HG02678 (cell line): ENCODE results near the gene KIZ.

Experiments used
- ATAC-seq: cut with Tn5 transposase; IDR thresholded peaks from one replicate; pipeline ENCODE4 v1.9.1; 2021; ENCODE audit warnings: mild to moderate bottlenecking, moderate library complexity; ENCODE audit not compliant: unreplicated experiment

KIZ gene

DNA sequence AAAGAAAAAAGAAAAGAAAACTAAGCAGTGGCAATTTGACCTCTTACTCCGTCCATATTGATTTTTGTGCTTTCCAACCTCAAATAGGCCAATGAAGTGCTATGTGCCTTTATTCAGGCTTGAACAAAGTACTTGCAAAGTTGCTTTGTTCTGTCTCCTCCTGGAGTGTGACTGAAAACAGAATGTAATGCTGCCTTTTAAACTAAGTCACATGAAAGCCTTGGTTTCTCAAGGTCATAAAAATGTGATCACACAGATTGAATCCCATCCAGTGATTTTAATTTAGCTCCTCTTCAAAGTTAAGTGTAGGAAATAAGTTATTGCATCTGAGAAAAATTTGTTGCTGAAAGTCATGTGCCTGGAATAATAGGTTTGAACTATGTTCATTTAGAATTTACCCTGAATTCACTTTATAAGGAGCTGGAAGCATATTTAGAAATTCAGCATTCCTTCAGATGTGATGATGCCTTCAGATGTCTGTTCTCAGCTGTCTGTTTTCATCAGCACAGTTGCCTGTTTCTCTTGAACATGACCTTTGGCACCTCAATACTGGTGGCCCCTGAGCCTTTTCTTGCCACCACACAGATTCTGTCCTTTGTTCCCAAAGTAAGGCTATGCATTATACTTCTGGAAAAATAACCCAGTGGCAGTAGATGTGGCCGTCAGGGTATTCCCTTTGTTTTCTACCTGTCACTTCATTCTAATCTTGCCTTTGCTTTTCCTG lies 48.8 kb downstream of the KIZ start:
- no peak for ATAC-seq

DNA sequence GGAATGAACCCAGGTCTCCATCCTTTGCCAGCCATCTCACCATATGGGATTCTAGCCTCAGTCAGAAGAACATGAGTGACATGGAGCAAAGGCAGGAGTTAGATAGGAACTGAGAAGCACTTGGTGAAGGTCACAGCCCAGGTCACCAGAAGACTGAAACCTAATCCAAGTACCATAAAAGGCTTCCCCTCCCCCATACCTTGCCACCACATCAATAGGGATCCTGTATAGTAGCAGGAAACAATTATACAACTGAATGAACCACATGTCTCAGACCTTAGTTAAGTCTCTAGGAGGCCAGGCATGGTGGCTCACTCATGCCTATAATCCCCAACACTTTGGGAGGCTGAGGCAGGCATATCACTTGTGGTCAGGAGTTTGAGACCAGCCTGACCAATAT lies 49.6 kb downstream of the KIZ start:
- no peak for ATAC-seq

DNA sequence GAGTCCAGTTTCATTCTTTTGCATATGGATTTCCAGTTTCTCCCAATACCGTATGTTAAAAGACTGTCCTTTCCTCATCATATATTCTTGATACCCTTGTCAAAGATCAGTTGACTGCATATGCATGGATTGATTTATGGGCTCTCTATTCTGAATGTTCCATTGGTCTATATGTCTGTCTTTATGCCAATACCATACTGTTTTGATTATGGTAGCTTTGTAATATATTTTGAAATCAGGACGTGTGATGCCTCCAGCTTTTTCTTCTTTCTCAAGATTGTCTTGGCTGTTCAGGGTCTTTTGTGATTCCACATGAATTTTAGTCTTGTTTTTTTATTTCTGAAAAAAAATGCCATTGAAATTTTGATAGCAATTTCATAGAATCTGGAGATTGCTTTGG lies 51.9 kb downstream of the KIZ start:
- no peak for ATAC-seq

DNA sequence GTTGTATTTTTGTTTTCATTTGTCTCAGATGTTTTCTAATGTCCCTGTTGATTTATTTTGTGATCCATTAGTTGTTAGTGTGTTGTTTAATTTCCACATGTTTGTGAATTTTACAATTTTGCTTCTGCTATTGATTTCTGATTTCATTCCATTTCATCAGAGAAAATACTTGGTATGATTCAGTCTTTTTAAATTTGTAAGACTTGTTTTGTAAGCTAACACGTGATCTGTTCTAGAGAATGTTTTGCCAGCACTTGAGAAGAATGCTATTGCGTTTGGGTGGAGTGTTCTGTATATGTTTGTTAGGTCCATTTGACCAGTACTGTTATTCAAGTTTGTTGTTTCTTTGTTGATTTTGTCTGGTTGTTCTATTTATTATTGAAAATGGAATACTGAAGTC lies 53.9 kb downstream of the KIZ start:
- ATAC-seq: no peak

DNA sequence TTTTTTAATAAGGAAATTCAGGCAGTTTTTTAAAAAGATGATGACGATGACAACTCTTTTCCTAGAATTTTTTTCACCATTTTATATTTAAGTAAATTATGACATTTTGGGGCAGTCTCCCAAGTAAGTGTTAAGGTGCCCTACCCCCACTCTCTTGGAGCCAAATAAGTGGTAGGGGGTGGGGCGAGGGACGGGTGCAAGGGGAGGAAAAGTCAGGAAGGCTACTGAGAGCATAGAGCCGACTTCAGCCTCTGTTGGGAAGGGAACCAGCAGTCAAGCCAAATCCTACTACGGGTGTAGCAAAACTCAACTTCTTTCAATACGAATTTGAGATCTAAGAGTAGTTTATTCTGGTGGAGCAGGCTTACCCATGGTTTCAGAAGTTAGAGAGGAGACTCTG lies 54.4 kb downstream of the KIZ start:
- ATAC-seq: no peak

DNA sequence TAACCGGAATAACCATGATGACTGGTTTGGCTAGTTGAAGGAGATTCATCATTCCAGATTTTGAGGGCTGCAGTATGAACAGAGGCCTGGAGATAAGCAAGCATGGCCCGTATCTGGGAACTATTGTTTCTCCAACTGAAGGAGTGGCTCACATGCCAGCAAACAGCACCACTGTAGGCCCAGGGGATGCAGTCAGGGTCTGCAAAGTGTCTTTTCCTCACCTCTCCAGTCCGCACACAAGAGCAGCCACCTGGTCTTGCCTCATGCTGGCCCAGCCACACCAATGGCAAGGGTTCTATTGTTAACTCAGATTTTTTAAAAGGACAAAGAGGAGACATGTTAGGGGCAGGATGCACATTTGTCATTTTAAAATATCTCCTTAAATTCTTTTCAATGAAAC lies 55.1 kb downstream of the KIZ start:
- ATAC-seq: no peak

DNA sequence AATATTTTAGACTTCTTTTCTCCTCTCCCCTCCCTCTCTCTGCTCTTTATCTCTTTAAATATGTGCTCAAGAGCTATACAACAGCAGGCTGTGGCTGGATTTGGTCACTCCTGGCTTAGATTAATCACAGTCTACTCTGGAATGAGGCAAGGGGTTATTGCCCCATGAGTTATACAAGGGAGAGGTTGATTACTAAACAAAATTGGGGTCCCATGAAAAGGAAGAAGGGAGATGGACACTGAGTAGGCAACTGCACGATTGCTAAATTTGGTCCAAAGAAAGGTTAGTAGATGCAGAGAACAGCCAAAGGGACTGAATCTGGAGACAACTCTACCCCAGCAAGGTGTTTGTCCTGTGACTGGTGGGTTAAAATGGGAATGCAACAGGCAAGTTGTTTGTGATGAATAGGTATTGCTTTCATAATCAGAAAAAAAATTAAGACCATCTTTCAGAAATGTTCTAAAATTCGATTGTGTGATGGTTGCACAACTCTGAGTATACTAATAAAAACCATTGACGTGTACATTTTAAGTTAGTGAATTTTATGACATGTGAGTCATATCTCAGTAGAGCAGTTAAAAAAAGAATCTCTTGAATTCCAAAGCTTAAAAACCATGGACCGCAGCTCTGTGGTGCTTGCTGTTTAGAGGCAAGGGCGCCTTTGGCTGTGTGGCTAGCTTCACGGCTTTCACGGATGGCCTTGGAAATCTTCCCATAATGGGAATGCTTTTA lies 57.1 kb downstream of the KIZ start:
- ATAC-seq: no peak

DNA sequence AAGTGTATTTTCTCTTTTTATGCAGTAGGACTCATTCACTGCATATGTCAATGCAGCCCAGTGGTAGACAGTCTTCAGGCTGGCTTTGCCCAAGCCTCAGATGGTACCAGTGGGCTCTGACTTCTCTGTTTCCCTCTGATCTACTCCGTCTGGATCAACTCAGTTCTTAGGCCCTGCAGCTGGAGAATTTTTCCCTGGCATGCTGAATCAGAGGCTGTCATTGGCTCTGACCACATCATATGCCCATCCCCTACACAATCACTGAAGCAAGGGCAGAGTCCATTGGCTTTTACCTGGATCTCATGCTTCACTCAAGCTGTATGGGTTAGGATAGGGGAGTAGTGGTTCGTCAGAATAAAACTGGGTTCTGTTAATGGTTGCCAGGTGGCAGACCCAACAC lies 57.8 kb downstream of the KIZ start:
- no peak for ATAC-seq

DNA sequence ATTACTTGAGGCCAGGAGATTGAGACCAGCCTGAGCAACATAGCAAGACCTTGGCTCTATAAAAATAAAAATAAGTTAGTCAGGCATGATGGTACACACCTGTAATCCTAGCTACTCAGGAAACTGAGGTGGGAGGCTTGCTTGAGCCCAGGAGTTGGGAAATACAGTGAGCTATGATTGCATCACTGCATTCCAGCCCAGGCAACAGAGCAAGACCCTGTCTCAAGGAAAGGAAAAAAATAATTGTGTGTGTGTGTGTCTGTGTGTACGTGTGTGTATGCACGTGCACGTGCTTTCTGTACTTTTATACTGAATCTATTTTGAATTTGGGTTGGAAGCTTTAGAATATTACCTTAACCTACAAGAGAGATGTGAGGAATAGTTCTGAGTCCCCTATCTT lies 58.9 kb downstream of the KIZ start:
- ATAC-seq: no peak

DNA sequence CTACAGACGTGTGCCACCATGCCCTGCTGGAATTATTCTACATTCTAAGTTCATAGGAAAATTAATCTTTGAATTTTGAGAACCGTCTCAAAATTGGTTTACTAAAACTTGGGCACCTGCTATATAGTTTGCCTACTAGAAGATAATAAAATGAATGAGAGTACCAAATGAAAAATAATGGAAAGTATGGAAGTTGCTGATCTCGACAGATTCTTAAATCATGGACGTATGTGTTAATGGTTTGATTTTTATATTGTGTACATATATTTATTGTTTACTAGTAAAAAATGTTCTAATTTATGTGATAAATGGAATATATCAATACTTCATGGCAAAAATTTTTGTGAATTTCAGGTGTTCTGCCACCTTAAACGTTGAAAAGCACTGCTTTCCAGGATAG lies 60.0 kb downstream of the KIZ start:
- no peak for ATAC-seq

DNA sequence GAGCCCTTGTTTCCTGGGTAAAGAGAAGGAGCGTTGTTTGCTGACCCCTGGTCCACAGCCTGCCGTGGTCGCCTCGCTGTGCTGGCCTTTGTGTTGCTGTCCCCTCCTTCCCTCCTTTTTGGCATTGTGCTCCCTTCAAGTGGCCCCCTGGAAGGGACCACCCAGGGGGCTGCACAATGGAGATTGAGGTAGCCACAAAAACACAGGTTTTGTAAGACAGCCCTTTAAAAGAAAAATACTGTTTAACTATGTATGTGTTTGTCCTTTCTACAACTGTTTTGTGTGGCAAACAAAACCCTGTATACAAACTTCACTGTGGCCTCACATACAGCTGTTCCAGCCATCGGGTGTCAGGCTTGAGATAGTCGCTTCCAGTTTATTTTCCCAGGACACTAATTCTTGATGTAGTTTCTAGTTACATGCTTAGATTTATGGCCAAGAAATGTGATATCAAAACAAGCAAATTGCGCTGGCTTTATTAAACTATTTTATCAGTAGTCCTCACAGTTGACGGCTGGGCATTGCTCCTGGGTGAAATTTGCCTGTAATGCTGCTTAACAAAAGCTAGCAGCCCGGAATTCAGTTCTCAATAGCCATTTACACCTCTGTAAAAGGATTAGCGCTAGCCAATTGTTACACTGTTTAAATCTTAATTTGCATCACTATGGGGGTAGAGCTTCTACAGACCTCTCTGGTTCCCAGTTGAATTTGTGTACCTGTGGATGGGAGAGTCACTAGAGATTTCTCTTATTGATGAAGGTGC lies 64.1 kb downstream of the KIZ start:
- ATAC-seq: no peak

DNA sequence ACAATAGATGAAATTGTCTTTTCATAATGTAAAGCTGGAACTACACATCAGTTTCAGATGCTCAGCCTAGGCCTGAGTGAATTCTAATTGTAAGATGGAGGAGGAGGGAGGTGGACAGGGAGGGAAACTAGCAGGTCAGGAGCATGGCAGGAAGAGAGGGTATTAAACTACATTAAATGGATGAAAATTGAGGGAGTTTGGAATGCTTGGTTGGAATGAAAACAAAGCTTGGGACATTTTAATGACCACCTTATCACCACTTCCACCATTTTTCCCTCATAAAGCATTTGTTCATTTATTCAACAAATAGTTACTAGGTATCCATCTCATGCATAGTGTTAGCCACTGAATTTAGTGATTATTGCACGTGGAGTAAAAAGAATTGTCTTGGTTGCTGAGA lies 65.0 kb downstream of the KIZ start:
- ATAC-seq: no peak

DNA sequence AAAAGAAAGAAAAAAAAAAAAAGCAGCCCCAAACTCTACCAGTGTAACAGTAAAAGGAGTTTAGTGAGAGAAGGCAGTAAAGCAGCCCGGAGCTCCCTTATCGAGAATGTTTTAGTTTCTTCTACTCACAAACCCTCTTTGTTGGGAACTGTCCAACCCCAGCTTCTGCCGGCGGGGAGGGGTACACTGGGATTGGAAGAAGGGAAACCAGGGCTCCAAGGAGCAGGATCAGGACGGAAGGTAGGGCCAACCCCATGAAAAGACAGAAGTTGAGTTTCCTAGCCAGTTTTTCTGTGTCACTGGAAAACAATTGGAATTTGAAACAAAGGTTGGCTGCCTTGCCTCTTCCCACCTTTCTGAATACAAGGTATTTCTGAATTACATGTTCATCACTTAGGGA lies 66.0 kb downstream of the KIZ start:
- ATAC-seq: no peak

DNA sequence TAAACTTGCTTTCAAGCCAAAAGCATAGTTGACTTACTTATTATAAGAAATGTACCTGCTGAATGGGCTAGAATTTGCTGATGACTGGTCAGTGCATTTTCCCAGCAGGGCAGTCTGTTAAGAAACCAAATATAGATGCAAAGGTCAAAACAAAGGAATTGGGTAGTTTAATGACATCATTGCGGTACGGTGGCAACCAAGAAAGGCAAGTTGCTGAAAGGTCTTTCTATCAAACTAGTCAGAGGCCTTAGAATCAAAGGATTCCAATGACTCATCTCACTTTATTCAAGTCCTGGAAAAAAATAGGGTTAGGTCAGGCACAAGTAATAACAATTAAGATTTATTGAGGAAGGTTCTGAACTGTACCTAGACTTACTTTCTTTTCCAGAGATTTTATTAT lies 76.4 kb downstream of the KIZ start:
- no peak for ATAC-seq

DNA sequence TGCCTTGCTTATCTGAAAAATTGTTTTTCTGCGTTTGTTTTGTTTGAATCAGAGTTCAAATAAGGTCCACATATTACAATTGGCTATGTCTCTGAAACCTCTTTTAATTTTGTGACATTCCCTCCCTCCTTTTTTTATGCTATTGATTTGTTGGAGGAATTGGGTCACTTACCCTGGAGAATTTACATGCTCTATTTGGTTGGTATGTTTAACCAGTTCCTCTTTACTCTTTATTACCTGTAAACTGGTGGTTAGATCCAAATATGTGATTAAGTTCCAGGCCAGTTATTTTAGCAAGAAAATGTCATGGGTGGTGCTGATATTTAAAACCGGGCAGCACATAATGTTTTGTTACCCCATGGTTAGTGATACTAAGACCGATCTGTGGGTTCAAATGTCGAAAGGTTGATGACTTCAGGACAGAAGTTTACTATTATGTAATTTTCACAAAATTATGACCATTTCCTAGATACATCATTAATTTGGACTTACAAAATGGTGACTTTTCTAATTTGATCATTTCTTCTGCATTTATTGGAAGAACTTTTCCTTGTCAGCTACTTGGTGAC lies 77.3 kb downstream of the KIZ start:
- no peak for ATAC-seq

DNA sequence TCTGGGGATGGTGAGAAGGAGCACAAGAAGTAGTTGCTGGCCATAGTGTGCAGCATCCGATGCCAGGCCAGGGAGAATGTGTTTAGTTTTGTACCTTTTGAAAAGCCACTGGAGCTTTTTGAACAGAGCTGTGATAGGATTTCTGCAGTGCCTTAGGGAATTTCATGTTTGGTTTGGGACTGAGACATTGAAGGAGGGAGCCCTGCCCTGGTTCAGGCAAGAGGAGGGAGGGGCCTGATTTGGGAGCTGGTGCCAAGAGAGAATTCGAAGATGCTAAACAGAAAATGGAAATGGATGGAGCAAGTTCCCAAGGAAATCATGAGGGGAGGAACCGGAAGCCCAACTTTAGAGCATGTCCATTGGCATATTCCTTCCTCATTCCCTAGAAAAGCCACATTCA lies 80.7 kb downstream of the KIZ start:
- ATAC-seq: no peak

DNA sequence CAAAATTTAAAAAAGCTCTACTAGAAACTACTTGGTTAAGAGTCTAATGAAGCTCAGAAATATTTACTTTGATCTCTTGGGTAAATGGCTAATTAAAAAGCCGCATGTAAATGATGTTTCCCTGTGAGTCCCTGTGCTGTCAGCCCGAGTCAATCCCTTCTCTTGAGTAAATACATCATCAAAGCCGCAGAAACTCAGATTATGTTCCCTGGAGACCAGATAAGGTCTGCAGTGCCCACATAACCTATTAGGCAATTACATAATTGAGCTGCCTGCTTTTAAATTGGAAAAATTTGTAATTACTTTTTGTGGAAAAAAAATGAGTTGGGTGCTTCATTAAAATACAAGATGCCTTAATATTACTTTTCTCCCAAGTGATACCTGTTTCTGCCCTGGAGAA lies 83.1 kb downstream of the KIZ start:
- no peak for ATAC-seq

DNA sequence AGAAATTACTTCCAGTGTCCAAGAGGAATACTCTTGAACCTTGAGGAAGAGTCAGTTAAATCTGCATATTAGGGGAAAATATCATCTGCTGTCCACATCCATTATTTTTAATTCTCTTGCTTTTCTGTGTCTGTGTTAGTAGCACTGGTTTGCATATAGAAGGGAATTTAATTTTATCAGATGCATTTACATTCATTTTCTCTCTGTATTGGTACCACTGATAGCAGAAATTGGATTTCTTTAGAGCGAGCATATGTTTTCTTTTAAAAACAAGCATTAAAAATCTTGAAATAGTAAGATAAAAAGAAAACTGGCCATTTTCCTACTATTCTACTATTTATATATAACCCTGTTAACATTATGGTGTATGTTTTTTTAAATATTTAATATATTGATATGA lies 83.8 kb downstream of the KIZ start:
- ATAC-seq: no peak

DNA sequence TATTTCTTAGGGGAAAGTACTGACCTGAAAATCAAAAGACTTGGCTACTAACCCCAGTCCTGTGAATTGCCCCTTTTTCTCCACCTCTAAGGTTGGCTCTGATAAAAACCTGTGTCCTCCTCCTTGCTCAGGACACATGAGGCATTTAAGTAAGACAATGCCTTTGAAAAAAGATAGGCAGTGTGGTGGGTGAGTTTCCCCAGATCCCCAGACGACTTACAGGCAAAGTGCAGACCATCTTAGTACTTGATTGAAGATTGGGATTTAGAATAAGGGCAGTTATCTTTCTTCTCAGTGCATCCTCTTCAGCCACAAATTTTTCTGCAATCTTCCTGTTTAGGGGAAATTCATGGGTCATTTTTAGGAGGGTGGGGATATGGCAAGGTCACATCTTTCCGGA lies 87.8 kb downstream of the KIZ start:
- no peak for ATAC-seq

DNA sequence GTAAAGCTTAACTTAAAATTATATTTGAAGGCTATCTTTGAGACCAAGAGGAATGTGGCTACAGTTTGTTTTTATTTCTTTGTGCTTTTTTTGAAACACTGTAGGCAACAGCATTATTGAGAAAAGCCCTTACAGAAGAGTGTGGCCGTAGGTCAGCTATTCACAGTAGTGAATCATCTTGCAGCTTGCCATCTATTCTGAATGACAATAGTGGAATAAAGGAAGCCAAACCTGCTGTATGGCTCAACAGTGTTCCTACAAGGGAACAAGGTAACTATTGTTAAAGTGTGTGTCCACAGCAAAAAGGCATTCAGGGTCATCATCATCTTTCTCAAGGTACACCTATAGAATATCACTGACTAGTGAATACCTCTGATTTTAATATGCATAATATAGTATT lies 88.5 kb downstream of the KIZ start:
- no peak for ATAC-seq

DNA sequence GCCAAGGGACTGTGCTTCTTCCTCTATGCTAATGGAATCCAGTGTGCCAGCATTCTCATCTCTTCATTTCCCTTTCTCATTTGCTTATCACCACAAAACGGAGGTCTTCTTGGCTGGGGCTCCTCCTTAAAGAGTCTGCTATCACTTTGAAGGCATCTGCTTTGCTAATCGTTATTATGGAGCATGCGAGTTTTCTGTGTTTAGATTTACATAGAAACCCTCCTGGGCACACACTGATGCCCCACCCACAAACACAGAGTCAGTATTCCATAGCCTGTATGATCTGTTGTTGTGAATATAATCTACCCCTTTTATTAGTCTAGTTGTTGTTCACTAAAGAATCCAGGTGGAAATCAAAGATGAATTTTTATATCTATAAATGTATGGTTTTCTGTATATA lies 93.8 kb downstream of the KIZ start:
- ATAC-seq: no peak

DNA sequence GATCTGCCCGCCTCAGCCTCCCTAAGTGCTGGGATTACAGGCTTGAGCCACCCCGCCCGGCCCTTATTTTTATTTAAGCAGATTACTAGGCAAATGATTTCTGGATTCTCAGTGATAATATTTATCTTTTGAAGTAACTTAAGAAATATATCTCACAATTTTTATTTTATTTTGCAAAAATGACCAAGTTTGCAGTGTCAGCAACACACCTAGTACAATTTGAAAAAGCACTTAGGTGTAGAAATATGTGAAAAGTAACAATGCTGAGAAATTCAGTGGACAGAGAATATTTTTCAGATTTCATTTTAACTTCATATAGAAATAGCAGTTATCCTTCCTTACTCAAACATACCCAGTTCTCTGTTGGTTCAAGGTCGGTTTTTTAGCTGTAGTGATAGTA lies 98.3 kb downstream of the KIZ start:
- ATAC-seq: no peak
